Germinal center (tissue), 1 donor: ENCODE measurements around the gene ALDH3A2.
A peak's percentile ranks its signal among the peaks of the same experiment; 100 is the strongest.

Experiments used
- DNase-seq: peaks from one replicate; pipeline ENCODE4 v3.0.0; 2012; ENCODE audit warnings: mixed read lengths, low spot score

ALDH3A2 gene

GRCh38 chr17:19648475-19649273, at the start of gene ALDH3A2:
TSS of gene ALDH3A2 (plus strand) at chr17:19648751. CDS start at chr17:19648972, 221 bp downstream.
- peak; percentile 98 for DNase-seq

- no peak for DNase-seq
These were observed 38.2 kb upstream of the ALDH3A2 start for GRCh38 chr17:19610311-19610710.

- no peak for DNase-seq
These were observed 37.7 kb upstream of the ALDH3A2 start for GRCh38 chr17:19610879-19611278.

GRCh38 chr17:19613979-19614378, 34.6 kb upstream of the ALDH3A2 start:
- DNase-seq: no peak

- no peak for DNase-seq
These were observed 33.7 kb upstream of the ALDH3A2 start for GRCh38 chr17:19614900-19615299.

- no peak for DNase-seq
These were observed 30.5 kb upstream of the ALDH3A2 start for GRCh38 chr17:19618015-19618414.

- no peak for DNase-seq
These were observed 28.7 kb upstream of the ALDH3A2 start for GRCh38 chr17:19619705-19620325.

- no peak for DNase-seq
These were observed 26.9 kb upstream of the ALDH3A2 start for GRCh38 chr17:19621697-19622096.

- DNase-seq: no peak
These were observed 22.5 kb upstream of the ALDH3A2 start for GRCh38 chr17:19626079-19626478.

GRCh38 chr17:19629449-19629848, 19.1 kb upstream of the ALDH3A2 start:
- no peak for DNase-seq

GRCh38 chr17:19630035-19630434, 18.5 kb upstream of the ALDH3A2 start:
- DNase-seq: no peak

GRCh38 chr17:19630661-19631060, 17.9 kb upstream of the ALDH3A2 start:
- no peak for DNase-seq

GRCh38 chr17:19631905-19632304, 16.6 kb upstream of the ALDH3A2 start:
- no peak for DNase-seq

- no peak for DNase-seq
These were observed 6.7 kb upstream of the ALDH3A2 start for GRCh38 chr17:19641687-19642372.

- DNase-seq: no peak
These were observed 6.1 kb upstream of the ALDH3A2 start for GRCh38 chr17:19642373-19642893.

- no peak for DNase-seq
These were observed 3.9 kb upstream of the ALDH3A2 start for GRCh38 chr17:19644493-19645210.

- DNase-seq: peak; percentile 64
These were observed 2.8 kb upstream of the ALDH3A2 start for GRCh38 chr17:19645734-19646201.

GRCh38 chr17:19646788-19647696, 1.5 kb upstream of the ALDH3A2 start:
- no peak for DNase-seq

- peak; percentile 37 for DNase-seq
These were observed 665 bp upstream of the ALDH3A2 start for GRCh38 chr17:19647697-19648474.

GRCh38 chr17:19649274-19649541, 657 bp downstream of the ALDH3A2 start:
- DNase-seq: no peak
